ENCODE data around the gene C1QTNF3.

Gene C1QTNF3

DNA sequence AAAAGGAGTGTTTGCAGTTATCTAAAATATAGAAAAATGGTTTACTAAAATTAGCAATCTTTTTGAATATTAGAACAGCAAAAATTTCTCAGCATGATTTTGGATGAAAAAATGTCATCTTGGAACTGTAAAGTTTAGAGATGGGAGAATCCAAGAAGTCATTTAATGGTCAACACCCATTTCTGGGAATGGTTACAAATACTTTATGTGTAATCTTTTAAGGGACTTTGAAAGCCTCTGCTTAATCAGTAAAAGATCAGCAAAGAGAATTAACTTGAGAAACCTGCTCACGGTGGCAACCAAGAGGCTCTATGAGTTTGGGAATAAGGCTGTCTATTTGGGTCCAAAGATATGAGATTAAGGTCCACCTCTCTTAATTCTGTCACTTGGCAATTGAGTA lies 13.0 kb downstream of the C1QTNF3 start:
- no peak for TF ChIP-seq CTCF (IDR thresholded peaks at IDR 0.05; ENCODE audit: poor library complexity, severe bottlenecking)
- no peak for ATAC-seq (ENCODE audit: low read depth)
- Histone ChIP-seq H3K36me3 (ENCODE audit: low read depth) (no peaks in the 10 kb centered on the region), H3K4me1 (ENCODE audit: insufficient read depth, poor library complexity, severe bottlenecking) (no peaks in the 10 kb centered on the region), H3K4me3 (ENCODE audit: severe bottlenecking) (no peak overlapping the region), H3K27ac (ENCODE audit: poor library complexity, severe bottlenecking) (no peak overlapping the region), H3K27me3 (ENCODE audit: insufficient read depth, poor library complexity, severe bottlenecking) (no peaks in the 10 kb centered on the region), H3K9me3 (ENCODE audit: severe bottlenecking) (no peaks in the 10 kb centered on the region)
- no peak for DNase-seq (ENCODE audit: low spot score)

DNA sequence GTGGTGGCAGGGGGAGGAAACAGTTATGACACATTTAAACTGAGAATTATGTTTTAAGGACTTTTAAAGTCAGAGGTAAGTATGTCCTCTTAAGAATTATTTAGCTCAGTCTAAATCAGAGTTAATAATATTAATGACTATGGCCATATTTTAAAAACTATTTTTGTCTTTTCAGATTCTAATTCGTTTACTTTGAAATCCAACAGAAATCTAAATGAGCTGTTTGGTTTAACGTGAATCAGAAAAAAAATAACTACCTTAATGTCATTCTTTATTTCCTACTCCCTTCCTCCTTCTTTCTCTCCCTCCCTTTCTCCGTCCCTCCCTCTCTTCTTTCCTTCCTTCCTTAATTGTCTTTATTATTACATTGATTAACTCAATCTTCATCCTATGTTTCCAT lies 14.7 kb downstream of the C1QTNF3 start:
- ATAC-seq (ENCODE audit: low read depth): no peak

DNA sequence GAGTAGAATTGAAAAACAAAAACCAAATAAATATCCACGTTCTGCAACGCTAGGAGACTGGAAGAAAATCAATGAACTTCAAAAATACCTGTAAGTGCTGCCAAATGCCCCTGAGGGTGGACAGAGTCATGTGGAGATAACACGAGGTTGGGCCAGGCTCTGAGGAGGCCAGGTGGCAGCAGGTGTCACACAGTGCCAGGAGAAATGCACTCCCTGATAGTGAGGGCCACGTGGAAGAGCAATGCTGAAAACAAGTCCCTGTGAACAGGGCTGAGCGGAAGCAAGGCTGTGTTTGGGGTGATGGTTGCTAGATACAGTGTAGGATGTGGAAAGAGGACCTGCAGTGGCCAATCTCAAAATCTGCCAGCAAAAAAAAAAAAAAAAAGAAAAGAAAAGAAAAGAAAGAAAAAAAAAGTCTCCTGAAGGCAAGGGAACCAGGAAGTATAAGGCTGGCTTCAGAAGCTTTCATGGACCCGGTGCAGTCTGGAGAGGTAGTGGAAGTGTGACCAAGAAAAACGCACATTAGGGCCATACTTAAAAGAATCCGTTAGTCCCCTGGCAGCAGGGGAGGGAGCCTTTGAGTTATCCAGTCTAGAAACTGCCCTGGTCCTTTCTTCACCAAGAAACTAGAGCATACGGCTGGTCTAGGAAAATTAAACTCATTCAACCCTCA lies 16.8 kb downstream of the C1QTNF3 start:
- Histone ChIP-seq H3K36me3 (ENCODE audit: low read depth) (no peaks in the 10 kb centered on the region), H3K27me3 (ENCODE audit: insufficient read depth, poor library complexity, severe bottlenecking) (no peaks in the 10 kb centered on the region), H3K9me3 (ENCODE audit: severe bottlenecking) (no peaks in the 10 kb centered on the region), H3K4me3 (ENCODE audit: severe bottlenecking) (no peak overlapping the region), H3K4me1 (ENCODE audit: insufficient read depth, poor library complexity, severe bottlenecking) (no peaks in the 10 kb centered on the region), H3K27ac (ENCODE audit: poor library complexity, severe bottlenecking) (no peak overlapping the region)
- no peak for ATAC-seq (ENCODE audit: low read depth)
- DNase-seq (ENCODE audit: low spot score): no peak
- no peak for TF ChIP-seq CTCF (IDR thresholded peaks at IDR 0.05; ENCODE audit: poor library complexity, severe bottlenecking)

More for the DNA sequence above, 14.7 kb downstream of the C1QTNF3 start:
- TF ChIP-seq CTCF (IDR thresholded peaks at IDR 0.05; ENCODE audit: poor library complexity, severe bottlenecking): no peak
- DNase-seq (ENCODE audit: low spot score): no peak
- Histone ChIP-seq H3K9me3 (ENCODE audit: severe bottlenecking) (no peaks in the 10 kb centered on the region), H3K27ac (ENCODE audit: poor library complexity, severe bottlenecking) (no peak overlapping the region), H3K4me3 (ENCODE audit: severe bottlenecking) (no peak overlapping the region), H3K4me1 (ENCODE audit: insufficient read depth, poor library complexity, severe bottlenecking) (no peaks in the 10 kb centered on the region), H3K27me3 (ENCODE audit: insufficient read depth, poor library complexity, severe bottlenecking) (no peaks in the 10 kb centered on the region), H3K36me3 (ENCODE audit: low read depth) (no peaks in the 10 kb centered on the region)

DNA sequence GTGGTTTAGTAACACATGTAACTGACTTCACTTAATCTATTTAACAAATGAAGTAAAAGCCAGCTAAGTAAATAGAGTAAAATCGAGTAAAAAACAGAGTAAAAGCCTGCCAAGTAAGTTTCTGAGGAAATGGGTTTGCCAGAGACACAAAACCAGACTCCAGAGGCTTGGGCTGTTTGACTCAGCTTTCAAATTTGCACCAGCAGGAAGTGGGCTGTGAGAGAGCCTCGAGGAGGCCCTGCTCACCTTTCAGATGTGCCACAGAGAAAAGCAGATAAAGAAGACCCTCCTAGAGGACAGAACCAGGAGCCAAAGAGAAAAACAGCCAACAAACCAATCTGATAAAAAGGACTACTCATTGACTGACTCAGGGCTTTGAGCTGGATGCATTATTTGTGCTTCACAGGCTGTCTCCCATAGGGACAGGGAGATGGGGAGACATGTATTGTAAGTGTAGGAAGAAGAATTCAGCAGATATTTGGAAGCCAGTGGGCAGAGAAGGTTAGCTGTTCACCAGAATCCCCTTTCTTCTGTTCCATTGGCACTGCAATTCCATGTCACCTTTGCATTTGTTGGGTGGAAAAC lies 20.8 kb downstream of the C1QTNF3 start:
- ATAC-seq (ENCODE audit: low read depth): peak; percentile 64; the same call in 2 of the 3 replicates
- Histone ChIP-seq H3K27ac (ENCODE audit: poor library complexity, severe bottlenecking) (no peak overlapping the region), H3K27me3 (ENCODE audit: insufficient read depth, poor library complexity, severe bottlenecking) (no peaks in the 10 kb centered on the region), H3K9me3 (ENCODE audit: severe bottlenecking) (no peaks in the 10 kb centered on the region), H3K4me3 (ENCODE audit: severe bottlenecking) (no peak overlapping the region), H3K4me1 (ENCODE audit: insufficient read depth, poor library complexity, severe bottlenecking) (no peaks in the 10 kb centered on the region), H3K36me3 (ENCODE audit: low read depth) (no peaks in the 10 kb centered on the region)
- DNase-seq (ENCODE audit: low spot score): no peak
- TF ChIP-seq CTCF (IDR thresholded peaks at IDR 0.05; ENCODE audit: poor library complexity, severe bottlenecking): no peak

DNA sequence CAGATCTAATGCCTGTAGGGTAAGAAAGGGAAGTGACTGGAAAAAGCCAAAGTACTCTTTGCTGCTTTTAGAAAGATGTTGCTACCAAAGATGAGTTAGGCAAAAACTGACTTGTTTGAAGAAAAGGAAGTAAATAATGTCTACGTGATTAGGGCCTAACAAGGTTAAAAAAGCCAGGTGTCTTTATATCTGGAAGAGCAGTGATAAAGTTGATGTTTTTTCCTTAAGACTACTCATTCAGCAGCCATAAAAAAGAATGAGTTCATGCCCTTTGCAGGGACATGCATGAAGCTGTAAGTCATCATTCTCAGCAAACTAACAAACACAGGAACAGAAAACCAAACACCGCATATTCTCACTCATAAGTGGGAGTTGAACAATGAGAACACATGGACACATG lies 21.7 kb downstream of the C1QTNF3 start:
- no peak overlapping the region for H3K27ac ChIP-seq (ENCODE audit: poor library complexity, severe bottlenecking)
- DNase-seq (ENCODE audit: low spot score): no peak

More for the DNA sequence above, 21.7 kb downstream of the C1QTNF3 start:
- no peaks in the 10 kb centered on the region for H3K4me1 ChIP-seq (ENCODE audit: insufficient read depth, poor library complexity, severe bottlenecking)
- TF ChIP-seq CTCF (IDR thresholded peaks at IDR 0.05; ENCODE audit: poor library complexity, severe bottlenecking): no peak
- ATAC-seq (ENCODE audit: low read depth): no peak
- no peak overlapping the region for H3K4me3 ChIP-seq (ENCODE audit: severe bottlenecking)
- H3K36me3 ChIP-seq (ENCODE audit: low read depth): no peaks in the 10 kb centered on the region
- H3K27me3 ChIP-seq (ENCODE audit: insufficient read depth, poor library complexity, severe bottlenecking): no peaks in the 10 kb centered on the region
- H3K9me3 ChIP-seq (ENCODE audit: severe bottlenecking): no peaks in the 10 kb centered on the region

Data from RWPE2 (cell line).